Neural cell (in vitro differentiated cells): ENCODE measurements around the gene CLINT1.

Experiments used
- EP300 ChIP-seq: fragments of 450-650 bp; conservative IDR thresholded peaks from 2 replicates; pipeline ENCODE4 v1.6.1; 2014; ENCODE audit warnings: antibody characterized with exemption, mild to moderate bottlenecking, moderate library complexity; ENCODE audit not compliant: poor library complexity, severe bottlenecking
- POLR2AphosphoS5 ChIP-seq: IDR thresholded peaks from 2 replicates; pipeline ENCODE4 v1.6.1; 2012

- TF ChIP-seq POLR2AphosphoS5 (no peak), EP300 (no peak)
These were observed 43.6 kb upstream of the CLINT1 start for GRCh38 chr5:157902449-157903116.
